Activated T-cell treated with anti-CD3 and anti-CD28 coated beads, Interleukin-2, amount 50 U/mL, for 24 hours (primary cell): ENCODE data around the gene CD2.

Source experiments
- DNase-seq: peaks from one replicate; pipeline ENCODE4 v3.0.0-alpha.2; 2020
- H3K27ac Mint-ChIP-seq: 2 replicates; pipeline ENCODE4 v1.8.0; 2020; ENCODE audit warnings: mild to moderate bottlenecking, mixed read lengths
- H3K27me3 Mint-ChIP-seq: 2 replicates; pipeline ENCODE4 v1.8.0; 2020; ENCODE audit warnings: mixed read lengths
- H3K36me3 Mint-ChIP-seq: 2 replicates; pipeline ENCODE4 v1.8.0; 2020; ENCODE audit warnings: low read depth, mixed read lengths
- H3K4me1 Mint-ChIP-seq: 2 replicates; pipeline ENCODE4 v1.8.0; 2020; ENCODE audit warnings: low read depth, mixed read lengths
- H3K4me3 Mint-ChIP-seq: 2 replicates; pipeline ENCODE4 v1.8.0; 2020; ENCODE audit warnings: mild to moderate bottlenecking, moderate library complexity, mixed read lengths
- H3K9me3 Mint-ChIP-seq: 2 replicates; pipeline ENCODE4 v1.8.0; 2020; ENCODE audit warnings: mixed read lengths

Gene CD2

GRCh38 chr1:116805398-116805797, 51.2 kb downstream of the CD2 start:
- no peaks in the 10 kb centered on the region for H3K9me3 Mint-ChIP-seq
- H3K4me3 Mint-ChIP-seq = peak overlapping the region; percentile 86

GRCh38 chr1:116806245-116806644, 52.0 kb downstream of the CD2 start:
- peak overlapping the region; percentile 93 for H3K27ac Mint-ChIP-seq
- peak; percentile 80 for DNase-seq

More at GRCh38 chr1:116805398-116805797, 51.2 kb downstream of the CD2 start:
- no peaks in the 10 kb centered on the region for H3K27me3 Mint-ChIP-seq
- peaks cover 91% of the 10 kb centered on the region for H3K4me1 Mint-ChIP-seq
- peak overlapping the region; percentile 93 for H3K27ac Mint-ChIP-seq
- peaks cover 54% of the 10 kb centered on the region for H3K36me3 Mint-ChIP-seq
- DNase-seq = no peak

GRCh38 chr1:116806671-116807070, 52.4 kb downstream of the CD2 start:
- Mint-ChIP-seq H3K9me3 (peaks cover under 1% of the 10 kb centered on the region), H3K27ac (peak overlapping the region; percentile 93), H3K4me3 (peak overlapping the region; percentile 86), H3K27me3 (no peaks in the 10 kb centered on the region), H3K4me1 (peaks cover 90% of the 10 kb centered on the region), H3K36me3 (peaks cover 50% of the 10 kb centered on the region)
- no peak for DNase-seq

More at GRCh38 chr1:116806245-116806644, 52.0 kb downstream of the CD2 start:
- Mint-ChIP-seq H3K36me3 (peaks cover 50% of the 10 kb centered on the region), H3K4me1 (peaks cover 90% of the 10 kb centered on the region), H3K4me3 (peak overlapping the region; percentile 86), H3K27me3 (no peaks in the 10 kb centered on the region), H3K9me3 (no peaks in the 10 kb centered on the region)

GRCh38 chr1:116807394-116808199, 53.4 kb downstream of the CD2 start:
- Mint-ChIP-seq H3K36me3 (peaks cover 50% of the 10 kb centered on the region), H3K4me3 (peak overlapping the region; percentile 86), H3K27me3 (no peaks in the 10 kb centered on the region), H3K4me1 (peaks cover 88% of the 10 kb centered on the region), H3K9me3 (peaks cover 8% of the 10 kb centered on the region), H3K27ac (peak overlapping the region; percentile 93)
- DNase-seq = no peak

- no peak for DNase-seq
- peaks cover 88% of the 10 kb centered on the region for H3K4me1 Mint-ChIP-seq
These were observed 54.1 kb downstream of the CD2 start for GRCh38 chr1:116808200-116808847.

GRCh38 chr1:116808848-116809508, 54.7 kb downstream of the CD2 start:
- peak overlapping the region; percentile 86 for H3K4me3 Mint-ChIP-seq
- DNase-seq = no peak
- H3K4me1 Mint-ChIP-seq = peaks cover 89% of the 10 kb centered on the region

More at GRCh38 chr1:116808200-116808847, 54.1 kb downstream of the CD2 start:
- peak overlapping the region; percentile 86 for H3K4me3 Mint-ChIP-seq
- H3K36me3 Mint-ChIP-seq = peaks cover 51% of the 10 kb centered on the region
- peaks cover 14% of the 10 kb centered on the region for H3K9me3 Mint-ChIP-seq
- no peaks in the 10 kb centered on the region for H3K27me3 Mint-ChIP-seq
- H3K27ac Mint-ChIP-seq = peak overlapping the region; percentile 93

GRCh38 chr1:116811321-116811720, 57.1 kb downstream of the CD2 start:
- Mint-ChIP-seq H3K27ac (peak overlapping the region; percentile 78), H3K4me3 (no peak overlapping the region), H3K4me1 (peaks cover 90% of the 10 kb centered on the region)

More at GRCh38 chr1:116808848-116809508, 54.7 kb downstream of the CD2 start:
- Mint-ChIP-seq H3K27ac (peak overlapping the region; percentile 93), H3K36me3 (peaks cover 53% of the 10 kb centered on the region), H3K9me3 (peaks cover 20% of the 10 kb centered on the region), H3K27me3 (no peaks in the 10 kb centered on the region)

GRCh38 chr1:116814926-116815723, 60.9 kb downstream of the CD2 start:
- no peaks in the 10 kb centered on the region for H3K27me3 Mint-ChIP-seq
- peak overlapping the region; percentile 61 for H3K4me3 Mint-ChIP-seq
- no peak for DNase-seq
- peaks cover 81% of the 10 kb centered on the region for H3K4me1 Mint-ChIP-seq
- peak overlapping the region; percentile 96 for H3K27ac Mint-ChIP-seq
- H3K9me3 Mint-ChIP-seq = peaks cover 24% of the 10 kb centered on the region
- peaks cover 41% of the 10 kb centered on the region for H3K36me3 Mint-ChIP-seq

More at GRCh38 chr1:116811321-116811720, 57.1 kb downstream of the CD2 start:
- peaks cover 24% of the 10 kb centered on the region for H3K9me3 Mint-ChIP-seq
- no peaks in the 10 kb centered on the region for H3K27me3 Mint-ChIP-seq
- DNase-seq = no peak
- peaks cover 41% of the 10 kb centered on the region for H3K36me3 Mint-ChIP-seq

- H3K27ac Mint-ChIP-seq = peak overlapping the region; percentile 96
- no peaks in the 10 kb centered on the region for H3K27me3 Mint-ChIP-seq
- peak; percentile 84 for DNase-seq
- peaks cover 16% of the 10 kb centered on the region for H3K9me3 Mint-ChIP-seq
- peaks cover 67% of the 10 kb centered on the region for H3K4me1 Mint-ChIP-seq
- H3K36me3 Mint-ChIP-seq = peaks cover 24% of the 10 kb centered on the region
- peak overlapping the region; percentile 78 for H3K4me3 Mint-ChIP-seq
These were observed 63.4 kb downstream of the CD2 start for GRCh38 chr1:116817582-116818064.
